ENCODE data around the gene DAPP1. TPM values are rescaled to one million over a fixed set of nuclear protein-coding genes. Genes with fewer than 3 reads are reported as not detected.

DAPP1 gene
- total and polyA plus RNA-seq, 2 of the 8 experiments (the other 6 are each of a cell fraction or from before 2014, with no cell fraction given): not detected

DNA sequence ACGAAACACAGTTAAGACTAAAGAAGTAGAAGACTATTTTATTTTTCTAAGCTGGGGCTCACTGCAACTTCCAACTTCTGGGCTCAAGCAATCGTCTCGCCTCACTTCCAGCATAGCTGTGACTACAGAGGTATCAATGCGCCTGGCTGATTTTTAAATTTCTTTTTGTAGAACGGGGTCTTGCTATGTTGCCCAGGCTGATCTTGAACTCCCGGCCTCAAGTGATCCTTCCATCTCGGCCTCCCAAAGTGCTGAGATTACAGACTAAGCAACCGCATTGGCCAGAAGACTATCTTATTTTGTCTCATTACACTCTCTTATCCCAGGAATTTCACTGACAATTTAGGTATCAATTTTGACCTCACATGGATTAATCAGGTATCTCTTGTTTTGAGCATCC lies 76.4 kb downstream of the DAPP1 start:
- Histone ChIP-seq H3K23me2 (ENCODE audit: low read depth, low read length) (peaks cover 4% of the 10 kb centered on the region; the same call in 1 of the 2 replicates), H3K79me1 (ENCODE audit: low read depth, low read length) (no peaks in the 10 kb centered on the region), H3K79me2 (ENCODE audit: control insufficient read depth in 1 of 2, insufficient read depth in 2 of 2, low read length in 2 of 2) (peaks cover 4 to 29% of the 10 kb centered on the region in 2 experiments; a peak in 3 of 4 replicates), H2BK20ac (ENCODE audit: low read length) (no peak overlapping the region), H3K4me3 (ENCODE audit: extremely low read depth in 1 of 4, insufficient read depth in 2 of 4, low read depth in 3 of 4, low read length in 4 of 4) (peak overlapping the region; percentile 84 to 99 (median 90); a peak in 6 of 8 replicates), H2BK15ac (ENCODE audit: low read length) (no peak overlapping the region), H2BK120ac (replicated peaks; ENCODE audit: low read depth, low read length) (no peak overlapping the region), H3K23ac (ENCODE audit: insufficient read length) (no peak overlapping the region), H3K36me3 (ENCODE audit: control insufficient read depth in 2 of 4, insufficient read depth in 4 of 4, low read length in 3 of 4) (no peaks in the 10 kb centered on the region; a peak in 1 of 8 replicates), H3K14ac (ENCODE audit: insufficient read length) (no peak overlapping the region), H4K20me1 (replicated peaks in 1 of 2; ENCODE audit: control insufficient read depth in 1 of 2, insufficient read depth in 2 of 2, low read length in 2 of 2) (no peaks in the 10 kb centered on the region), H3K4ac (replicated peaks; ENCODE audit: insufficient read length, low read depth, low read length) (no peak overlapping the region), H2AK5ac (ENCODE audit: low read depth, low read length) (no peak overlapping the region), H3K4me1 (replicated peaks in 1 of 4; ENCODE audit: control insufficient read depth in 3 of 4, insufficient read depth in 4 of 4, low read length in 3 of 4) (peaks cover 0 to 3% (median 0%) of the 10 kb centered on the region in 4 experiments; a peak in 1 of 7 replicates), H3K9me3 (ENCODE audit: insufficient read depth in 2 of 2, low read depth in 1 of 2, low read length in 1 of 2) (no peaks in the 10 kb centered on the region), H3K9ac (replicated peaks in 1 of 4; ENCODE audit: extremely low read depth in 1 of 4, low read depth in 3 of 4, low read length in 3 of 4) (no peak overlapping the region), H3K27ac (ENCODE audit: low read depth, low read length) (no peak overlapping the region), H2BK12ac (ENCODE audit: low read depth, low read length) (no peak overlapping the region), H4K8ac (ENCODE audit: extremely low read depth, insufficient read depth, low read length) (no peak overlapping the region), H3K56ac (replicated peaks; ENCODE audit: insufficient read length, low read depth, low read length) (no peak overlapping the region), H3K27me3 (replicated peaks in 1 of 4; ENCODE audit: control insufficient read depth in 3 of 4, extremely low read depth in 1 of 4, insufficient read depth in 3 of 4, low read length in 3 of 4) (no peaks in the 10 kb centered on the region), H2BK5ac (ENCODE audit: low read depth, low read length) (no peak overlapping the region), H4K91ac (replicated peaks; ENCODE audit: insufficient read length, low read length) (no peak overlapping the region), H4K5ac (ENCODE audit: insufficient read length, low read depth, low read length) (no peak overlapping the region), H3K4me2 (ENCODE audit: insufficient read depth in 1 of 2, low read depth in 2 of 2, low read length in 2 of 2) (peak overlapping the region; percentile 80 to 85; a peak in 3 of 4 replicates), H2AFZ (ENCODE audit: low read length) (no peak overlapping the region), H3K18ac (ENCODE audit: extremely low read depth, low read length) (no peak overlapping the region)
- WGBS, 2 experiments (ENCODE audit: extremely low coverage in 1 of 2, insufficient coverage in 1 of 2, insufficient read length in 1 of 2, insufficient replicate concordance in 2 of 2, low coverage in 1 of 2, low lambda C conversion rate in 2 of 2, missing lambda C conversion rate in 1 of 2): 88% methylated on average over 8 of the region's 8 CpGs; no CpG with 5 or more reads in 1 of the 2 experiments
- ChIA-PET CTCF (ENCODE audit: partially characterized antibody) (interaction anchor here (0.7 kb wide), 1 partner anchor 735 kb away, joined by 3 read pairs; no protein-coding TSS in a partner anchor), POLR2A (ENCODE audit: partially characterized antibody) (interaction anchor here (0.7 to 6.6 kb wide), 2 partner anchors 54 to 117 kb away, joined by 3 to 83 read pairs; partner anchors contain the start of gene DNAJB14)
- TF ChIP-seq TAF1 (IDR thresholded peaks at IDR 0.05; ENCODE audit: low read depth, low read length) (no peak), NANOG (IDR thresholded peaks at IDR 0.05; ENCODE audit: insufficient read depth, low read depth, low read length, poor library complexity, severe bottlenecking) (no peak), POU5F1 (IDR thresholded peaks at IDR 0.05; ENCODE audit: low read depth, low read length) (no peak), EP300 (IDR thresholded peaks at IDR 0.05; ENCODE audit: borderline replicate concordance in 1 of 2, low read depth in 2 of 2, low read length in 2 of 2) (no peak), GABPA (IDR thresholded peaks at IDR 0.05; ENCODE audit: borderline replicate concordance, insufficient read depth, low read length) (no peak), CHD1 (IDR thresholded peaks at IDR 0.05; ENCODE audit: low read depth, low read length) (no peak), SP4 (IDR thresholded peaks at IDR 0.05; ENCODE audit: low read length) (no peak)
- DNase-seq (ENCODE audit: low read depth in 1 of 2, low spot score in 2 of 2): no peak
- no peak for FAIRE-seq

All from H1 (cell line).